HCT116 (cell line): ENCODE data around the gene EYA3. TPM values are rescaled to one million over a fixed set of nuclear protein-coding genes. Genes with fewer than 3 reads are reported as not detected.

Experiments used
- ATAC-seq: fragments of 200-7000 bp; cut with Tn5 transposase; 2 replicates; pipeline ENCODE4 v1.9.1; 2020; ENCODE audit warnings: mild to moderate bottlenecking, moderate library complexity
- BruUV-seq: library from RNA; stranded (reverse); fragments of 400-500 nt; replicated peaks from 2 replicates; lab custom pipeline; 2021; lab: Mats Ljungman, UMichigan
- CTCF ChIA-PET: fragments of 300-600 bp; sonication (Branson Sonifier 250); formaldehyde crosslinking; loops from one replicate; lab custom pipeline; 2021; ENCODE audit warnings: antibody characterized with exemption; lab: Charles Lee
- POLR2A ChIA-PET: fragments of 300-600, 350-600 bp; sonication (Branson Sonifier 250); formaldehyde crosslinking; loops from one replicate; lab custom pipeline; 2021; ENCODE audit warnings: antibody characterized with exemption; lab: Charles Lee
- RAD21 ChIA-PET, 2 experiments: fragments of 300-600 bp; sonication (Branson Sonifier 250); formaldehyde crosslinking; loops; one replicate each; lab custom pipeline; 2023; ENCODE audit warnings: low total read pairs in 2 of 2; ENCODE audit not compliant: uncharacterized antibody in 2 of 2, unreplicated experiment in 2 of 2, low non-redundant PET in 1 of 2; lab: Charles Lee
- DNase-seq: peaks from one replicate; pipeline ENCODE4 v3.0.0-alpha.2; 2010; ENCODE audit warnings: low read depth, low spot score
- H2AFZ ChIP-seq: fragments of 200-600 bp; shearing (Covaris generic), sonication (generic); 2 replicates; pipeline ENCODE4 v1.6.1; 2017; ENCODE audit warnings: low read depth, mixed run types, mixed read lengths, antibody characterized with exemption, low read length; ENCODE audit not compliant: poor library complexity, severe bottlenecking
- H3K27ac ChIP-seq: 2 replicates; pipeline ENCODE4 v1.5.1; 2012; ENCODE audit warnings: low read depth, low read length
- H3K27me3 ChIP-seq: fragments of 200-600 bp; sonication (generic); 2 replicates; pipeline ENCODE4 v1.6.1; 2016; ENCODE audit warnings: mixed run types, low read length, mixed read lengths; ENCODE audit not compliant: insufficient read depth
- H3K36me3 ChIP-seq, 2 experiments: fragments of 200-500 bp in 1 of 2; fragments of 200-600 bp in 1 of 2; sonication (Bioruptor generic) in 1 of 2; sonication (generic) in 1 of 2; 2 replicates each; pipeline versions ENCODE4 v1.5.1 to v1.6.1; 2014 to 2016; ENCODE audit warnings: low read length in 2 of 2, inconsistent platforms in 1 of 2, mixed read lengths in 1 of 2, mixed run types in 1 of 2; ENCODE audit not compliant: insufficient read depth in 2 of 2, control insufficient read depth in 1 of 2
- H3K4me1 ChIP-seq, 2 experiments: fragments of 200-600 bp in 1 of 2; sonication (generic) in 1 of 2; 2 replicates each; pipeline versions ENCODE4 v1.5.1 to v1.6.1; 2012 to 2017; ENCODE audit warnings: low read length in 2 of 2, inconsistent platforms in 1 of 2, mild to moderate bottlenecking in 1 of 2, mixed read lengths in 1 of 2, mixed run types in 1 of 2, moderate library complexity in 1 of 2; ENCODE audit not compliant: insufficient read depth in 2 of 2, control insufficient read depth in 1 of 2
- H3K4me2 ChIP-seq: fragments of 200-600 bp; sonication (generic); 2 replicates; pipeline ENCODE4 v1.6.1; 2017; ENCODE audit warnings: mixed run types, low read length, mixed read lengths
- H3K4me3 ChIP-seq, 2 experiments: fragments of 200-600 bp in 1 of 2; sonication (generic) in 1 of 2; replicated peaks in 1 of 2; 2 replicates each; pipeline ENCODE4 v1.5.1; 2011 to 2016; ENCODE audit warnings: low read length in 2 of 2, control low read depth in 1 of 2, low read depth in 1 of 2, mild to moderate bottlenecking in 1 of 2, mixed read lengths in 1 of 2, mixed run types in 1 of 2
- H3K79me2 ChIP-seq: fragments of 200-600 bp; sonication (generic); 2 replicates; pipeline ENCODE4 v1.6.1; 2017; ENCODE audit warnings: mild to moderate bottlenecking, mixed run types, low read length, moderate library complexity, mixed read lengths; ENCODE audit not compliant: insufficient read depth
- H3K9ac ChIP-seq: fragments of 200-600 bp; sonication (generic); 2 replicates; pipeline ENCODE4 v1.6.1; 2016; ENCODE audit warnings: low read length, mixed read lengths
- H3K9me2 ChIP-seq: fragments of 200-600 bp; sonication (generic), shearing (Covaris generic); 2 replicates; pipeline ENCODE4 v1.6.1; 2017; ENCODE audit warnings: mixed run types, mild to moderate bottlenecking, moderate library complexity; ENCODE audit not compliant: insufficient read depth
- H3K9me3 ChIP-seq, 2 experiments: fragments of 200-500 bp in 1 of 2; fragments of 200-600 bp in 1 of 2; sonication (Bioruptor generic) in 1 of 2; sonication (generic) in 1 of 2; 2 replicates each; pipeline ENCODE4 v1.6.1; 2014 to 2017; ENCODE audit warnings: low read length in 2 of 2, mixed read lengths in 2 of 2, inconsistent platforms in 1 of 2, low read depth in 1 of 2, mild to moderate bottlenecking in 1 of 2, mixed run types in 1 of 2, moderate library complexity in 1 of 2; ENCODE audit not compliant: control insufficient read depth in 1 of 2, insufficient read depth in 1 of 2
- H4K20me1 ChIP-seq: fragments of 200-600 bp; sonication (generic), shearing (Covaris generic); 2 replicates; pipeline ENCODE4 v1.6.1; 2017; ENCODE audit warnings: mixed run types, mild to moderate bottlenecking, moderate library complexity; ENCODE audit not compliant: insufficient read depth
- EGR1 ChIP-seq: IDR thresholded peaks from 2 replicates; pipeline ENCODE4 v1.6.1; 2012; ENCODE audit warnings: low read depth
- JUND ChIP-seq: IDR thresholded peaks from 2 replicates; pipeline ENCODE4 v1.6.1; 2012
- RAD21 ChIP-seq: IDR thresholded peaks from 2 replicates; pipeline ENCODE4 v1.6.1; 2012; ENCODE audit warnings: low read depth, mild to moderate bottlenecking
- TCF7L2 ChIP-seq: IDR thresholded peaks from 2 replicates; pipeline ENCODE4 v1.7.0; 2011; ENCODE audit warnings: borderline replicate concordance, inconsistent platforms; ENCODE audit not compliant: insufficient read depth, insufficient read length; ENCODE audit errors: extremely low read depth
- ZFX ChIP-seq: fragments of 450-650 bp; IDR thresholded peaks from 2 replicates; pipeline ENCODE4 v1.6.1; 2017
- intact Hi-C: fragments of 100-400 bp; cut with micrococcal nuclease; formaldehyde crosslinking; loops from 2 replicates; pipeline ENCODE4 v1.10.0; 2022
- total RNA-seq: library from RNA; stranded (reverse); gene quantifications from one replicate; pipeline ENCODE4 v1.2.1, GENCODE V29; 2021; ENCODE audit not compliant: unreplicated experiment
- TF ChIP-seq, protein P1 (sequence below), 3 experiments: fragments of 200-600 bp in 1 of 3; sonication (generic) in 1 of 3; IDR thresholded peaks in 2 of 3; conservative IDR thresholded peaks in 1 of 3; 2 replicates each; pipeline ENCODE4 v1.5.1; 2012 to 2017; ENCODE audit warnings: low read depth in 2 of 3, low read length in 2 of 3, antibody characterized with exemption in 1 of 3, borderline replicate concordance in 1 of 3, control low read depth in 1 of 3, mild to moderate bottlenecking in 1 of 3, mixed read lengths in 1 of 3, mixed run types in 1 of 3, moderate library complexity in 1 of 3; ENCODE audit not compliant: insufficient read depth in 1 of 3
- TF ChIP-seq, protein P2 (sequence below): IDR thresholded peaks from 2 replicates; pipeline ENCODE4 v1.6.1; 2012

Gene EYA3
- total RNA-seq, 1 experiment from 2014 or later, result 25.9 TPM

- Histone ChIP-seq H3K9me3 (no peaks in the 10 kb centered on the region), H3K27me3 (no peaks in the 10 kb centered on the region), H3K4me1 (peaks cover 26 to 41% of the 10 kb centered on the region in 2 experiments), H3K9me2 (no peaks in the 10 kb centered on the region), H3K9ac (peak overlapping the region; percentile 32; the same call in 1 of the 2 replicates), H3K27ac (peak overlapping the region; percentile 15; the same call in 1 of the 2 replicates), H3K4me2 (peak overlapping the region; percentile 63), H3K79me2 (no peaks in the 10 kb centered on the region), H3K36me3 (peaks cover 0 to 5% of the 10 kb centered on the region in 2 experiments; a peak in 1 of 4 replicates), H4K20me1 (no peaks in the 10 kb centered on the region)
- BruUV-seq, result no TSS peak
- intact Hi-C loops, result no loop called here
- CTCF ChIA-PET, result interaction anchor here (0.9 kb wide), 1 partner anchor 109 kb away, joined by 3 read pairs; no protein-coding TSS in a partner anchor
- no peak for DNase-seq
- TF ChIP-seq RAD21 (no peak), TCF7L2 (no peak), JUND (no peak), ZFX (no peak), EGR1 (no peak)
- TF ChIP-seq, protein P1, sequence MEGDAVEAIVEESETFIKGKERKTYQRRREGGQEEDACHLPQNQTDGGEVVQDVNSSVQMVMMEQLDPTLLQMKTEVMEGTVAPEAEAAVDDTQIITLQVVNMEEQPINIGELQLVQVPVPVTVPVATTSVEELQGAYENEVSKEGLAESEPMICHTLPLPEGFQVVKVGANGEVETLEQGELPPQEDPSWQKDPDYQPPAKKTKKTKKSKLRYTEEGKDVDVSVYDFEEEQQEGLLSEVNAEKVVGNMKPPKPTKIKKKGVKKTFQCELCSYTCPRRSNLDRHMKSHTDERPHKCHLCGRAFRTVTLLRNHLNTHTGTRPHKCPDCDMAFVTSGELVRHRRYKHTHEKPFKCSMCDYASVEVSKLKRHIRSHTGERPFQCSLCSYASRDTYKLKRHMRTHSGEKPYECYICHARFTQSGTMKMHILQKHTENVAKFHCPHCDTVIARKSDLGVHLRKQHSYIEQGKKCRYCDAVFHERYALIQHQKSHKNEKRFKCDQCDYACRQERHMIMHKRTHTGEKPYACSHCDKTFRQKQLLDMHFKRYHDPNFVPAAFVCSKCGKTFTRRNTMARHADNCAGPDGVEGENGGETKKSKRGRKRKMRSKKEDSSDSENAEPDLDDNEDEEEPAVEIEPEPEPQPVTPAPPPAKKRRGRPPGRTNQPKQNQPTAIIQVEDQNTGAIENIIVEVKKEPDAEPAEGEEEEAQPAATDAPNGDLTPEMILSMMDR (IDR thresholded peaks at IDR 0.05 in 2 of 3, conservative IDR thresholded peaks at IDR 0.05 in 1 of 3; ENCODE audit: borderline replicate concordance in 1 of 3, insufficient read depth in 1 of 3, low read depth in 2 of 3, low read length in 2 of 3), result no peak
- TF ChIP-seq, protein P2, sequence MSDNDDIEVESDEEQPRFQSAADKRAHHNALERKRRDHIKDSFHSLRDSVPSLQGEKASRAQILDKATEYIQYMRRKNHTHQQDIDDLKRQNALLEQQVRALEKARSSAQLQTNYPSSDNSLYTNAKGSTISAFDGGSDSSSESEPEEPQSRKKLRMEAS, result no peak
- TF ChIP-seq, all 23 proteins: peak for 0
- POLR2A ChIA-PET, result no interaction called here
- RAD21 ChIA-PET, result interaction anchor here in 1 of 2 experiments (0.6 kb wide), 1 partner anchor 15 kb away, joined by 3 read pairs; no protein-coding TSS in a partner anchor
- ATAC-seq, result peak; percentile 35
- no peak overlapping the region for H2AFZ ChIP-seq
- H3K4me3 ChIP-seq, result no peak overlapping the region
These were observed 121.1 kb downstream of the EYA3 start for GRCh38 chr1:27967106-27967883.
